ENCODE results near the gene KSR2.
"Not testable (repeated sequence)": the region's sequence is repeated elsewhere in the genome, so short reads cannot be mapped to it uniquely, and the experiment has no call there.

Gene KSR2

GRCh38 chr12:117857632-117858612, 110.9 kb downstream of the KSR2 start:
- DNase-seq (ENCODE audit: low read depth in 2 of 2): no peak

DNA sequence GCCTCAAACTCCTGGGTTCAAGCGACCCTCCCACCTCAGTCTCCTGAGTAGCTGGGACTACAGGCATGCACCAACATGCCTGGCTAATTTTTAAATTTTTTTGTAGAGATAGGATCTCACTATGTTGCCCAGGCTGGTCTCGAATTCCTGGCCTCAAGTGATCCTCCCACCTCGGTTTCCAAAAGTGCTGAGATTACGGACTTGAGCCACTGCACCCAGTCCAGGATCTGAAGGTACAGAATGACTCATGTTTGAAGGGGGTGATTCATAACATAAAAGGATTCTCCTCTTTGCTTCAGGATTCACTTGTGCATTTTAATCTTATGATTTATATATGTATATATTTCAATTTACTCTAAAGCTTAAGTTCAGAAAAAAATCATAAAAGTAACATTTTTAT, 111.7 kb downstream of the KSR2 start:
- DNase-seq (ENCODE audit: low read depth in 2 of 2): not testable (repeated sequence)

GRCh38 chr12:117855165-117855564, 113.6 kb downstream of the KSR2 start:
- no peak for DNase-seq (ENCODE audit: low read depth in 2 of 2)

- DNase-seq (ENCODE audit: low read depth in 2 of 2): no peak
Observed at GRCh38 chr12:117854339-117855012, 114.3 kb downstream of the KSR2 start.

GRCh38 chr12:117853600-117853999, 115.2 kb downstream of the KSR2 start:
- DNase-seq (ENCODE audit: low read depth in 2 of 2): no peak

- DNase-seq (ENCODE audit: low read depth in 2 of 2): peak in 1 of 2 experiments; percentile 34
Observed at GRCh38 chr12:117850048-117850447, 118.7 kb downstream of the KSR2 start.

DNA sequence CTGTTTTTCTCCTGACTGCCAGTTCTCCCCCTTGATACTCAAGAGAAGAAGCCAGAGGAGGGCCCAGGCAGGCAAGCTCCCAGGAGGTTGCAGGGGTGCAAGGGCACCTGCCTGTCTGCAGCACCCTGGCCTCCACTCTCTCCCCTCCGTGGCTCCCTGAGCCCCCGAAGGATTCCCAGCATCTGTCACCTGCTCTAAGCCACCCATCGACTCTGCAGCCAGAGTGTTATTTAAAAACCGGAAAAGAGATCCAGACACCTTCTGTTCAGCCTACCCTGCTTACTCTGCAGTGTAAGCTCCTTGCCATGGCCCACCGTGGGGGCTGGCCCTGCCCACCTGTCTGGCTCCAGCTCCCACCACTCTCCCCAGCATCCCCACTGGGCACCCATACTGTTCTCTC, 121.4 kb downstream of the KSR2 start:
- no peak for DNase-seq (ENCODE audit: low read depth in 2 of 2)

DNA sequence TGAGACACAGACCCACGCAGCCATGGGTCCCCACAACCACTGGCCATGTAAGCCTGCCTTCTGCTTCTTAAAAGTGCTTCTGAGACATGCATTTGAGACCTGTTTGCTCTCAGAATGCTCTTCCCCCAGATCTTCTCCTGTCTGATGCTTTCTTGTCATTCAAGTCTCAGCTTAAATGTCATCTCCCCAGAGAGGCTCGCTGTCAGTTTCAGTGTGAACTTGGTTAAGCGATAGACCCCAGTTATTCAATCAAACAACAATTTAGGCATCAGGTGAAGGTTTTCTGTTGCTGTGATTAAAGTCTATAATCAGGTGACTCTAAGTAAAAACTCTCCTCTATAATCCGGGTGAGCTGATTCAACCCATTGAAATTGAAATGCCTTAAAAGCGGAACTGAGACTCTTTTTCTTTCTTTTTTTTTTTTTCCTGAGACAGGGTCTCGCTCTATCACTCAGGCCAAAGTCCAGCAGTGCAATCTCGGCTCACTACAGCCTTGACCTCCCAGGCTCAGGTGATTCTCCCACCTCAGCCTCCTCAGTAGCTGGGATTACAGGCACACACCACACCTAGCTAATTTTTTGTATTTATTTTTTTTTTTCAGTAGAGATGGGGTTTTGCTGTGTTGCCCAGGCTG, 123.4 kb downstream of the KSR2 start:
- DNase-seq (ENCODE audit: low read depth in 2 of 2): no peak

DNA sequence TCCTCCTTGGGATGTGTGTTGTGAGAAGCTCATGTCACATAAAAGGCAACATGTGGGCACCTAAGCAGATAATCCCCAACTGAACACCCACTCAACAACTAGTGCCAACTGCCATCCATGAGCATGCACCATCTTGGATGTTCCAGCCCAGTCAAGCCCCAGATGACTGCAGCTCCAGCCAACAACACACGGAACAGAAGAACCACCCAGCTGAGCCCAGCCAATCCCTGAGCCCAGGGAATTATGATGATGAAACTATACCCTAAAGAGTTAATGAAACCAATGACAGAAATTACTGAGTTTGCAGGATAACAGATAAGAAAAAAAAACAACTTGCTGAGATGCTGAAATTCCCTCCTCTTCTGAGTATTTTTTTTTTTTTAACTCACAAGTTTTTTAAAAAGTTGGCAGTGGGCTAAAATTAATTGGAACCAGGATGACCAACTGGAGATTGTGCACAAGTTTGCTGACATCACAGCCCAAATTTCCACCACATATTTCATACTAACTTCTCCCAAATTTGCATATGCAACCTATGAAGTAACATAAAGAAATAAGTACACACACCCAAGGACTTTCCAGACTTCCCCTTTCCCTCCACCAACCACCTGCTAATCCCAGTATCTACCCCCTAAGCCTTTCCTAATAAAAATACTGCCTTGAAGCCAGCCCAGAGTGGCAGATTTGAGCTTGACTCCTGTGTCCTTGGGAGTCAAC, 124.5 kb downstream of the KSR2 start:
- DNase-seq (ENCODE audit: low read depth in 2 of 2): no peak

DNA sequence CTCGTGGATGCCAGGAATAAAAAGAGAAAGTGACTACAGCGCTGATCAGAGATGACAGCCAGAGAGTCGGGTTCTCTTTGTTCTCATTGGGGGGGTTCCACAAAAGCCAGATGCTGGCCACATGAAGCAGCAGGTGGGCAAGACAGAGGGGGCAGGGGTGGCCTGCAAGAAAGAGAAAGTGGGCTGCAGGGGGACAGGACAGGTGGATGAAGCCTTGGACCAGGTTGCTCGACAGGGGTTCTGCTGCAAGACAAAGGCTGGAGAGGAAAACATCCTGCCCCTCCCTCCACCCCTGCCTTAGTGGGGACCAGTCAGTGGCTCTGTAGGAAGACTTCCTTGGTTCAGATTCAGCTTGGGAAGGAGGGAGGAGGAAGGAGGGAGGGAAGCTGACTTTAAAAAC, 126.2 kb downstream of the KSR2 start:
- no peak for DNase-seq (ENCODE audit: low read depth in 2 of 2)

- DNase-seq (ENCODE audit: low read depth in 2 of 2): no peak
Observed at GRCh38 chr12:117842220-117842619, 126.6 kb downstream of the KSR2 start.

DNA sequence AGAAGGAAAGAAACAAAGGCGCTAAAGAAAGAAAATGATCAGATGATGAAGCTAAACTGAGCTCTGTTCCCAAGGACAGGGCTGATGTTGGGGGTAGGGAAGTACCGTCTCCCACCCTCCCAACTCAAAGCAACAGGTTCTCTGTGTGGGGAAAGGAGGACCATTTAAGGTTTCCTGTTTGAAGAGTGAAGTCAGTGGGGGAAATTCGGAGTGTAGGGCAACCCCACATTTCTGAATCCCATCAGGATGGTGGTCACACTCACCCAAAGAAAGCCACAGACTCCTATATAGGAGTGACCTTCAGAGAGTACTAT, 131.1 kb downstream of the KSR2 start:
- no peak for DNase-seq (ENCODE audit: low read depth in 2 of 2)

DNA sequence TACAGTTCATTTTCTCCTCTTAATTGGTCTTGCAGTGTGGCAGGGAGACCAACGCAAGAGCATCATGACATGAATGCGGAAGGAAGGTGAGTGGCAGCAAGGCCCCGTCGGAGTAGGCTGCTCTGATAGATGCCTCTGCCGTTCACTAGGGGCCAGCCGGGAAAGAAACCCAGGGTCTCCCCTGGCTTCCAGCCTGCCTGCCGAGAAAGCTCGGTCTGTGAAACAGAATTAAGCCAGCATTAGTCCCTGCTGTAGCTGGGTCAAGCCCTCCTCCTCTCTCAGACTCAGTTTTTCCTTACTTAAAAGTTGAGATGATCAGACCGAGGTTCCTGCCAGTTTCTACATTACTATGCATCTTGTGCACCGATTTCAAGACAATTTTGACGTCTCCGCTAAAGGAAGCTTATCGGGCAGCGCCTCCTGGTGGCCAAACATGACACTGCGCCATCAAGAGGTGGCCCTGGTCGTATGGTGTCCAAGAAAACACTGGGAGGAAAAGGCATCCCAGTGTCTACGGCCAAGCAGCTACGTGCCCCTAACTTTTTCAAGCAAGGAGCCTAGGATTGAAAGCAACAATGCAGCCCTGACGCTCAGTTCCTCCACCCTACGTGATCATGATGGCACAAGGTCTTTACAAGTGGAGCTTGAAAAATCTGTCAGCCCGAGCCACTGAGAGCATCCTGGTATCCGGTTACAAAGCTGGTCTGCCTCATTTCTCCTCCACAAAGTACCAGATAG, 131.6 kb downstream of the KSR2 start:
- peak; percentile 61 to 63 for DNase-seq (ENCODE audit: low read depth in 2 of 2)

- DNase-seq (ENCODE audit: low read depth in 2 of 2): no peak
Observed at GRCh38 chr12:117836476-117836875, 132.3 kb downstream of the KSR2 start.

DNA sequence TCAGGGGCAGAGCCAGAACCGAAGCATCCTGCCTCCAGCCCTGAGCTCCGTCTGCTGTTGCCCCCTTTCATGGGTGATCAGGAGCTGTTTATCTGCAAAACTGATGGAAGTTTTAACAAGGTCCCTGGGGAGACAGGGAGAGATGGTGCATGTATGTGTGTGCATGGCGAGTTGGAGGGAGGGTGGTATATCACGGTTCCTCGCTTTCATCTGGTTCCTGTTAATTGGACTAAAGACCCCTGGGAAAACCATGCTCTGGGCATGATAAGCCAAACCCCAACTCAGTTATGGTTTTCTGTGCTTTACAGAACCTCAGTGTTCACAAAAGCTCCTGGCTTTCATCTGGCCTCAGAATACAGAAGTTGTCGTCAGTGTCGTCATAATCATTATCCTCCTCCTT, 133.6 kb downstream of the KSR2 start:
- DNase-seq (ENCODE audit: low read depth in 2 of 2): no peak

DNA sequence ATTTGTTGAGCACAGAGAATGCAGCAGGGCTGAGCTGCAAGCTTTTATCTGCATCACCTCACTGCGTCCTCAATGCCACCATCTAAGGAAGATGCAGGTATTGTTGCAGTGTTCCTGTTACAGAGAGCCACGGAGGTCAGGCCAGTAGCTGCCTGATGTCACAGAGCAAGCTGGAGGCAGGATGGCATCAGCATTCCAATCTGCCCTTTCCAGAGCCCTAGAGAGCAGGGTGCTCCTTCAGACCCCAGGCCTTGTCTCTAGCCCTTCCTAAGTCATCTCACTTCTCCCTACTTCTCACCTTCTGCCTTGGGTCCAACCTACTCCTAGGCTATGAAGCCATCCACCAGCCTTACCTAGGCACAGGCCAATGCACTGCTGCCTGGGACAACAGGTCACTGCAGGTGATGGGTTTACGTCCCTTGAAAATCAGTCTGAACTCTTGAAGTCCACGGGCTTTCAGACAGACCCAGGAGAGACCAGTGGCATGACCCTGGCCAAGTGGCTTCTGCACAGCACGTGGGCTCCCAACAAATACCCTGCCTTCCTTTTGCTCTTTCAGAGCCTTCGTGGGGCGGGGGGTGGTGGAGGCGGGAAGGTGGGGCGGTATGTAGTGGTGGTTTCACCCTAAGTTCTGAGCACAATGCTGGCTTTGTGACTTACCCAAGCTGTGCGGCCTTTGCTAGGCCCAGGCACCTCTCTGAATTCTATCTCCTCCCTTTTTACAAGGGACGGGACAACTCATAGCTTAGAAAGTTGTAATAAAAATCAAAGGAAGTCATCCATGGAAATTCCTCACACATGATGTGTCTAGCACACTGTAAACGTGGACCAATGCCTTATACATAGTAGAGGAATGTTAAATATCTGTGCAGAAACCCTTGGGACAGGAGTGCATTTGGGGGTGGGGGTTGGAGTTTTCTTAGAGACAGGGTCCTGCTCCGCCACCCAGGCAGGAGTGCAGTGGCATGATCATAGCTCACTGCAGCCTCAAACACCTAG, 136.0 kb downstream of the KSR2 start:
- DNase-seq (ENCODE audit: low read depth in 2 of 2): peak; percentile 68 to 75

GRCh38 chr12:117830471-117830870, 138.3 kb downstream of the KSR2 start:
- no peak for DNase-seq (ENCODE audit: low read depth in 2 of 2)

GRCh38 chr12:117829108-117829507, 139.7 kb downstream of the KSR2 start:
- DNase-seq (ENCODE audit: low read depth in 2 of 2): no peak

GRCh38 chr12:117827660-117828059, 141.1 kb downstream of the KSR2 start:
- no peak for DNase-seq (ENCODE audit: low read depth in 2 of 2)

DNA sequence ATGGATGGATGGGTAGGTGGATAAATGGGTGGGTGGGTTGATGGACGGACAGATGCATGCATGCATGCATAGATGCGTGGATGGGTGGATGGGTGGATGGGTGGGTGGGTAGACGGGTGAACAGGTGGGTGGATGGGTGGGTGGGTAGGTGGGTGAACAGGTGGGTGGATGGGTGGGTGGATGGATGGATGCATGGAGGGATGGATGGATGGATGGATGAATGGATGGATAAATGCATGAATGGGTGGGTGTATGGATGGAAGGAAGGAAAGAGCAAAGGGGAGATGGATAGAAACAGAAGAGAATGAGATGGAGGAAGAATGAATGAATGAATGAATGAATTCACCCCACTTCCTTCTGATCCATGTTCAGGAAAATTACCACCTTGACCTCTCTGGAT, 143.0 kb downstream of the KSR2 start:
- no peak for DNase-seq (ENCODE audit: low read depth in 2 of 2)

All from fibroblast of skin of left quadriceps (primary cell).